ACC112 (cell line): Measurements from ENCODE around the gene DICER1.

Experiments
- H2AFZ ChIP-seq: fragments of 200-600 bp; sonication (generic); one replicate; pipeline ENCODE4 v1.6.0; 2017; ENCODE audit warnings: antibody characterized with exemption, low read length; ENCODE audit not compliant: unreplicated experiment
- H3K27ac ChIP-seq: fragments of 200-600 bp; sonication (generic); 2 replicates; pipeline ENCODE4 v1.5.1; 2014; ENCODE audit warnings: low read depth, mild to moderate bottlenecking, antibody characterized with exemption, low read length, moderate library complexity
- H3K27me3 ChIP-seq: fragments of 200-600 bp; sonication (generic); 2 replicates; pipeline ENCODE4 v1.6.1; 2014; ENCODE audit warnings: mild to moderate bottlenecking, antibody characterized with exemption, low read length, moderate library complexity, mixed read lengths; ENCODE audit not compliant: insufficient read depth
- H3K36me3 ChIP-seq: fragments of 200-600 bp; sonication (generic); 2 replicates; pipeline ENCODE4 v1.6.1; 2016; ENCODE audit warnings: mild to moderate bottlenecking, antibody characterized with exemption, low read length, moderate library complexity, mixed read lengths; ENCODE audit not compliant: insufficient read depth
- H3K4me1 ChIP-seq: fragments of 200-600 bp; sonication (generic); one replicate; pipeline ENCODE4 v1.6.1; 2016; ENCODE audit warnings: low read length, mixed read lengths; ENCODE audit not compliant: insufficient read depth, unreplicated experiment, control insufficient read depth
- H3K4me3 ChIP-seq: fragments of 200-600 bp; sonication (generic); 2 replicates; pipeline ENCODE4 v1.5.1; 2014; ENCODE audit warnings: mild to moderate bottlenecking, low read depth, low read length
- H3K79me2 ChIP-seq: fragments of 200-600 bp; sonication (generic); one replicate; pipeline ENCODE4 v1.6.0; 2016; ENCODE audit warnings: low read length; ENCODE audit not compliant: control insufficient read depth, unreplicated experiment, insufficient read depth

DICER1 gene

GRCh38 chr14:95068521-95068920 lies 88.8 kb downstream of the DICER1 start:
- Histone ChIP-seq H3K4me3 (no peak overlapping the region), H3K4me1 (no peaks in the 10 kb centered on the region), H3K27ac (no peak overlapping the region), H2AFZ (no peak overlapping the region), H3K79me2 (no peaks in the 10 kb centered on the region), H3K27me3 (peaks cover 52% of the 10 kb centered on the region), H3K36me3 (no peaks in the 10 kb centered on the region)

- no peaks in the 10 kb centered on the region for H3K4me1 ChIP-seq
- peaks cover 54% of the 10 kb centered on the region for H3K27me3 ChIP-seq
- no peaks in the 10 kb centered on the region for H3K79me2 ChIP-seq
- H3K27ac ChIP-seq, result no peak overlapping the region
- H2AFZ ChIP-seq, result no peak overlapping the region
- no peak overlapping the region for H3K4me3 ChIP-seq
- H3K36me3 ChIP-seq, result no peaks in the 10 kb centered on the region
Observed at GRCh38 chr14:95068080-95068479, 89.2 kb downstream of the DICER1 start.

GRCh38 chr14:95067526-95067925 lies 89.8 kb downstream of the DICER1 start:
- H3K27ac ChIP-seq, result no peak overlapping the region
- no peaks in the 10 kb centered on the region for H3K79me2 ChIP-seq
- no peak overlapping the region for H2AFZ ChIP-seq
- H3K4me3 ChIP-seq, result no peak overlapping the region
- H3K36me3 ChIP-seq, result no peaks in the 10 kb centered on the region
- H3K4me1 ChIP-seq, result no peaks in the 10 kb centered on the region
- H3K27me3 ChIP-seq, result peaks cover 54% of the 10 kb centered on the region

- Histone ChIP-seq H3K79me2 (no peaks in the 10 kb centered on the region), H3K27ac (no peak overlapping the region), H3K36me3 (no peaks in the 10 kb centered on the region), H2AFZ (no peak overlapping the region), H3K4me1 (no peaks in the 10 kb centered on the region), H3K4me3 (no peak overlapping the region), H3K27me3 (peaks cover 44% of the 10 kb centered on the region)
Observed at GRCh38 chr14:95066427-95066986, 90.8 kb downstream of the DICER1 start.

GRCh38 chr14:95065411-95065810 lies 91.9 kb downstream of the DICER1 start:
- Histone ChIP-seq H3K27ac (no peak overlapping the region), H3K36me3 (no peaks in the 10 kb centered on the region), H3K4me3 (no peak overlapping the region), H2AFZ (no peak overlapping the region), H3K79me2 (no peaks in the 10 kb centered on the region), H3K27me3 (peaks cover 35% of the 10 kb centered on the region), H3K4me1 (no peaks in the 10 kb centered on the region)

- H3K4me3 ChIP-seq, result no peak overlapping the region
- no peaks in the 10 kb centered on the region for H3K36me3 ChIP-seq
- no peak overlapping the region for H3K27ac ChIP-seq
- H2AFZ ChIP-seq, result no peak overlapping the region
- H3K4me1 ChIP-seq, result no peaks in the 10 kb centered on the region
- peaks cover 29% of the 10 kb centered on the region for H3K27me3 ChIP-seq
- no peaks in the 10 kb centered on the region for H3K79me2 ChIP-seq
Observed at GRCh38 chr14:95064734-95065133, 92.6 kb downstream of the DICER1 start.

GRCh38 chr14:95064256-95064655 lies 93.1 kb downstream of the DICER1 start:
- H3K4me1 ChIP-seq, result no peaks in the 10 kb centered on the region
- peaks cover 26% of the 10 kb centered on the region for H3K27me3 ChIP-seq
- H3K27ac ChIP-seq, result no peak overlapping the region
- no peaks in the 10 kb centered on the region for H3K79me2 ChIP-seq
- H3K4me3 ChIP-seq, result no peak overlapping the region
- H3K36me3 ChIP-seq, result no peaks in the 10 kb centered on the region
- H2AFZ ChIP-seq, result no peak overlapping the region

GRCh38 chr14:95063391-95063790 lies 93.9 kb downstream of the DICER1 start:
- H3K27ac ChIP-seq, result no peak overlapping the region
- H3K27me3 ChIP-seq, result peaks cover 18% of the 10 kb centered on the region; the same call in 1 of the 2 replicates
- H2AFZ ChIP-seq, result no peak overlapping the region
- H3K4me3 ChIP-seq, result no peak overlapping the region
- H3K36me3 ChIP-seq, result no peaks in the 10 kb centered on the region
- no peaks in the 10 kb centered on the region for H3K4me1 ChIP-seq
- no peaks in the 10 kb centered on the region for H3K79me2 ChIP-seq

GRCh38 chr14:95062946-95063345 lies 94.4 kb downstream of the DICER1 start:
- H3K4me3 ChIP-seq, result no peak overlapping the region
- peaks cover 14% of the 10 kb centered on the region; the same call in 1 of the 2 replicates for H3K27me3 ChIP-seq
- H3K36me3 ChIP-seq, result no peaks in the 10 kb centered on the region
- no peaks in the 10 kb centered on the region for H3K79me2 ChIP-seq
- H3K4me1 ChIP-seq, result no peaks in the 10 kb centered on the region
- H3K27ac ChIP-seq, result no peak overlapping the region
- no peak overlapping the region for H2AFZ ChIP-seq

- Histone ChIP-seq H3K4me3 (no peak overlapping the region), H3K27ac (no peak overlapping the region), H3K27me3 (0 out of 2 replicates have a peak, but pooled peaks cover 12% of the 10 kb centered on the region), H3K79me2 (no peaks in the 10 kb centered on the region), H2AFZ (no peak overlapping the region), H3K36me3 (no peaks in the 10 kb centered on the region), H3K4me1 (no peaks in the 10 kb centered on the region)
Observed at GRCh38 chr14:95062220-95062619, 95.1 kb downstream of the DICER1 start.

- Histone ChIP-seq H3K27me3 (0 out of 2 replicates have a peak, but pooled peaks cover 12% of the 10 kb centered on the region), H3K79me2 (no peaks in the 10 kb centered on the region)
Observed at GRCh38 chr14:95061317-95062093, 95.8 kb downstream of the DICER1 start.

More at GRCh38 chr14:95061317-95062093, 95.8 kb downstream of the DICER1 start:
- Histone ChIP-seq H2AFZ (no peak overlapping the region), H3K36me3 (no peaks in the 10 kb centered on the region), H3K4me3 (no peak overlapping the region), H3K4me1 (no peaks in the 10 kb centered on the region), H3K27ac (no peak overlapping the region)
